Cardiac muscle cell (in vitro differentiated cells and primary cell): Measurements from ENCODE around the gene PLPP7. TPM values are rescaled to one million over a fixed set of nuclear protein-coding genes. Genes with fewer than 3 reads are reported as not detected.
A peak's percentile ranks its signal among the peaks of the same experiment; 100 is the strongest.

Experiments
- DNase-seq, 2 donors: peaks; one replicate each; pipeline versions ENCODE4 v3.0.0 to v3.0.0-alpha.2; 2010 to 2017; ENCODE audit warnings: low read depth in 1 of 2, low spot score in 1 of 2
- H3K27ac ChIP-seq: fragments of 200-600 bp; sonication (generic); 2 replicates; pipeline ENCODE4 v1.5.1; 2016
- H3K27me3 ChIP-seq: fragments of 200-600 bp; sonication (generic); 2 replicates; pipeline ENCODE4 v1.6.0; 2016; ENCODE audit warnings: control low read depth
- H3K36me3 ChIP-seq: fragments of 200-600 bp; sonication (generic); 2 replicates; pipeline ENCODE4 v1.5.1; 2016; ENCODE audit warnings: control low read depth
- H3K4me1 ChIP-seq: fragments of 200-600 bp; sonication (generic); 2 replicates; pipeline ENCODE4 v1.8.1; 2017; ENCODE audit warnings: low read depth, mild to moderate bottlenecking, mixed run types
- H3K4me3 ChIP-seq: fragments of 200-600 bp; sonication (generic); 2 replicates; pipeline ENCODE4 v1.5.1; 2016; ENCODE audit warnings: mild to moderate bottlenecking
- H3K9me3 ChIP-seq: fragments of 200-600 bp; sonication (generic); 2 replicates; pipeline ENCODE4 v1.5.1; 2017; ENCODE audit warnings: low read depth, mild to moderate bottlenecking, control low read depth
- polyA plus RNA-seq: library from polyadenylated mRNA; unstranded; fragments of >200 nt; fragmentation: Nextera tagmentation; extraction: Ambion mirVana; gene quantifications from 2 replicates; pipeline ENCODE4 v1.2.1, GENCODE V29; 2016
- total RNA-seq: library from RNA; depleted of rRNA; stranded (reverse); fragments of >200 nt; gene quantifications from 2 replicates; pipeline ENCODE4 v1.2.3, GENCODE V29; 2016
- TF ChIP-seq, protein P1 (sequence below): IDR thresholded peaks from 2 replicates; pipeline ENCODE4 v1.5.1; 2012; ENCODE audit warnings: low read depth, mild to moderate bottlenecking, low read length

PLPP7 gene
- total and polyA plus RNA-seq, 2 experiments from 2014 or later: 36.9 to 52.5 TPM

DNA sequence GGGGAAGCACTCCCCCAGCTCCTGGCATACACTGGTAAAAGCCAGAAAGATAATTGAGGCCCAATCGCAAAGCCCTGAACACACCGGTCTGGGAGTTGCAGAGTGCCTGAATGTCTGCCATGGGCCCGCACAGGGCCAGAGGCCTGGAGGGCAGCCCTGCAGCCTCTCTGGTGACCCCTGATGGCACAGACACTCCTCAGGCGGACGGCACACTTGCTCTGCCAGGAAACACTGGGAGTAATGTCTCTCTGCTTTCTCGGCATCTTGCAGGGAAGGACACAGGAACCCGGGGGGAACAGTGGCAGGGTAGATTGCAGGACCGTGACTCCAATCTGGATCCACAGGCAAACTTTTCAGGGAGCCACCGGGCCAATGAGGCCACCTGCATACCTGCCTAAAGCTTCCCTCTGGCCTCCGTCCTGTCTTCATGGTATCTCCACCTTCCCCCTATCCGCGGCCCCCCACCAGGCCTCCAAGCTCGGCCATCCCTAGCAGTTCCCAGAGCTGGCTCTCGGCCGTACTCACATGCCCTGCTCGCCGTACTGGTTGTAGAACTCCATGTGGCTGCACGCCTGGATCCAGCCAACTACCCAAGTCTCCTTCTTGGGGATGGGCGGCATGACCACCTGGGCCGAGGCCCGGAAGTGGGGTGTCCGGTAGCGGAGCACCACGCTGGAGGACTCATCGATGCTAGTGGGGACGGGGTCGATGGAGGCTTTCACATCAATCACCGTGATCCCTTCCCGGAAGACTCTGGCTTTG is 14.0 kb upstream of the PLPP7 start:
- TF ChIP-seq, protein P1, sequence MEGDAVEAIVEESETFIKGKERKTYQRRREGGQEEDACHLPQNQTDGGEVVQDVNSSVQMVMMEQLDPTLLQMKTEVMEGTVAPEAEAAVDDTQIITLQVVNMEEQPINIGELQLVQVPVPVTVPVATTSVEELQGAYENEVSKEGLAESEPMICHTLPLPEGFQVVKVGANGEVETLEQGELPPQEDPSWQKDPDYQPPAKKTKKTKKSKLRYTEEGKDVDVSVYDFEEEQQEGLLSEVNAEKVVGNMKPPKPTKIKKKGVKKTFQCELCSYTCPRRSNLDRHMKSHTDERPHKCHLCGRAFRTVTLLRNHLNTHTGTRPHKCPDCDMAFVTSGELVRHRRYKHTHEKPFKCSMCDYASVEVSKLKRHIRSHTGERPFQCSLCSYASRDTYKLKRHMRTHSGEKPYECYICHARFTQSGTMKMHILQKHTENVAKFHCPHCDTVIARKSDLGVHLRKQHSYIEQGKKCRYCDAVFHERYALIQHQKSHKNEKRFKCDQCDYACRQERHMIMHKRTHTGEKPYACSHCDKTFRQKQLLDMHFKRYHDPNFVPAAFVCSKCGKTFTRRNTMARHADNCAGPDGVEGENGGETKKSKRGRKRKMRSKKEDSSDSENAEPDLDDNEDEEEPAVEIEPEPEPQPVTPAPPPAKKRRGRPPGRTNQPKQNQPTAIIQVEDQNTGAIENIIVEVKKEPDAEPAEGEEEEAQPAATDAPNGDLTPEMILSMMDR: no peak
- H3K27me3 ChIP-seq: no peaks in the 10 kb centered on the region
- DNase-seq: peak in 1 of 2 donors; percentile 76
- no peaks in the 10 kb centered on the region for H3K9me3 ChIP-seq
- H3K4me1 ChIP-seq: peaks cover 57% of the 10 kb centered on the region
- H3K36me3 ChIP-seq: no peaks in the 10 kb centered on the region
- H3K4me3 ChIP-seq: peak overlapping the region; percentile 98
- H3K27ac ChIP-seq: peak overlapping the region; percentile 92

DNA sequence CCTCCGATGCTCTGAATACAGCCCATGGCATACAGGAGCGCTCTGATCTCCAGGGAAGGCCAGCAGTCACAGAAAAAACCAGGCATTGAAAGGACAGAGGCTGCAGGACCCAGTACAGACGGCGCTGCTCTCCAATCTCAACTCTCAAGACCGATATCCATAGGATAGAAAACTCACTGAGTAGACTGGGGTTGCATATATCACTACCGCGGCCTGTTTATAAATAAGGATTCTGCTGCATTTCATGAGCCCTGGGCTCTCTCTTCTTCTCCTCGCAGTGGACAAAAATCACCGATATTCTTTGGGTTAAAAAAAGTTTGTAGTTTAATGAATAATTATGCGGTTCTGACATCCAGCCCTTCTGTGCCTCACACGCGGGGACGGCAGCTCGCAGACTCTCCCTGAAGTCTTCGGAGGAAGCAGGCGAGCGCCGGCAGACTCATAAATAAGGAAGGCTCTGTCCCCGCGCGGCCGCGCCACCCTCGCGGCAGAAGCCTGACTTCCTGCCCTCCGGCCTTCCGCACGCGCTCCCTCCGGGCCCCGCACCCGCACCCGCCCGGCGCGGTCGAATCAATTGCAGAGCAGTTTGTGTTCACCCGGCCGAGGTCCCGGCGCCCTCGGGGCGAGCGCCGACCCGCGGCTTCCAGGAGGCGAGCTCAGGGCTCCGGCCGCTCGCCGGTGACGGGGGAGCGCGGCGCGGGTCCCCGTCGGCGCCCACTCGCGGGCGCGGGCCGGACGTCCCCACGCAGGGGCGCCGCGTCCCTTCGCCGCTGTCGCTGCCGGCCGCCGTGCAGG is 13.2 kb upstream of the PLPP7 start, which contains the start of gene FAM78A:
Gene FAM78A, minus strand, starts transcription at position 417 of the 795 bp plus-strand sequence. Its CDS starts 331 bp downstream, at position 86.
- no peaks in the 10 kb centered on the region for H3K36me3 ChIP-seq
- TF ChIP-seq, protein P1: no peak
- no peaks in the 10 kb centered on the region for H3K9me3 ChIP-seq
- H3K4me1 ChIP-seq: peaks cover 50% of the 10 kb centered on the region
- peak within 1 kb of the TSS; percentile 98 for H3K4me3 ChIP-seq
- H3K27ac ChIP-seq: peak within 1 kb of the TSS; percentile 92
- DNase-seq: peak; percentile 22 to 48
- H3K27me3 ChIP-seq: no peaks in the 10 kb centered on the region

DNA sequence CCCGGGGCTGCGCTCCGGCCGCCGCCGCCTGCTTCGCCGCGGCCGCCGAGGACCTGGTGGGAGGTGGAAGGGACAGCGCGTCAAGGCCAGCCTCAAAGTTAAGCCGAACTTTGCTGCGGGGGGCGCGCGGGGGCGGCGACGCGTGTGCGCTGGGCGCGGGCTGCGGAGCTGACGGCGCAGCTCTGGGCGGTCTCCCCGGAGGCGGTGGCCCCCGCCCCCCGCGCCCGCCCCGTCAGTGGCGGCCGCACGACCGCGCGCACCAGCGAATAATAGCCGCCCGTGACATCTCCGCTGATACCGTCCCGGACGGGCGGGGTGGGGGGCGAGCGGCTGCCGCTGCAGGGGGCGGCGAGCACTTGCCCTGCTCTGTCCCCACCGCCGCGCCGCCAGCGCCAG is 12.6 kb upstream of the PLPP7 start:
- H3K4me3 ChIP-seq: peak overlapping the region; percentile 98
- H3K36me3 ChIP-seq: no peaks in the 10 kb centered on the region

DNA sequence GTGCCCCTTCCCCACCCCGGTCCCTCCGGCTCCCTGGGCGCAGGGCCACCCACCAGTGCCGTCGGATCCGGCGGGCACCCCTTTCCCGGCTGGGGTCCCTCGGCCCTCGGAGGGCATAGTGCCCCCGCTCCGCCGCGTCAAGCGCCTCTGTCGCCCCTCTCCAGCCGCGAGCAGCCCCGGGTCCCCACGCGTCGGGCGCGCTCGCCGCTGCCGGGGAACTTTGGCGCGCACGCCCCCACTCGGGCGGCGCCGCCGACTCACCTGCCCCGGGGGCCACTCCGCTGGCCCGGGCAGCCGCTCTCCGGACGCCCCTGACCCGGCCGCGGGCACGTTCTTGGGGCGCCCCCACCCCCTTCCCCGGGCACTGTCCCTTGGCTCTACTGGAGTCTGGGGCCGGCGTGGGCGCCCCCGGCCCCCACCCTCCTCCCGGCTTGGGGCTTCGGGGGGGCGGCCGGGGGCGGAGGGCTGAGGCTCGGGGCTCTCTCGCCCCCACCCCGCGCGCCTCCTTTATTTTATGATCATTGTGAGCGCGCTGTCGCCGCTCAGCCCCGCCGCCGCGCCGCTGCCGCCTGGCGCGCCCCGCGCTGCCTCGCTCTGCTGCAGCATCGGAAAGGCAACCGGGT is 12.1 kb upstream of the PLPP7 start:
- DNase-seq: peak in 1 of 2 donors; percentile 53
- Histone ChIP-seq H3K27me3 (no peaks in the 10 kb centered on the region), H3K4me1 (peaks cover 46% of the 10 kb centered on the region), H3K9me3 (no peaks in the 10 kb centered on the region), H3K36me3 (no peaks in the 10 kb centered on the region), H3K27ac (peak overlapping the region; percentile 92), H3K4me3 (peak overlapping the region; percentile 98)
- TF ChIP-seq, protein P1: no peak

More for the DNA sequence above, 12.6 kb upstream of the PLPP7 start:
- Histone ChIP-seq H3K9me3 (no peaks in the 10 kb centered on the region), H3K4me1 (peaks cover 45% of the 10 kb centered on the region), H3K27me3 (no peaks in the 10 kb centered on the region), H3K27ac (peak overlapping the region; percentile 92)
- TF ChIP-seq, protein P1: no peak
- DNase-seq: peak in 1 of 2 donors; percentile 51

DNA sequence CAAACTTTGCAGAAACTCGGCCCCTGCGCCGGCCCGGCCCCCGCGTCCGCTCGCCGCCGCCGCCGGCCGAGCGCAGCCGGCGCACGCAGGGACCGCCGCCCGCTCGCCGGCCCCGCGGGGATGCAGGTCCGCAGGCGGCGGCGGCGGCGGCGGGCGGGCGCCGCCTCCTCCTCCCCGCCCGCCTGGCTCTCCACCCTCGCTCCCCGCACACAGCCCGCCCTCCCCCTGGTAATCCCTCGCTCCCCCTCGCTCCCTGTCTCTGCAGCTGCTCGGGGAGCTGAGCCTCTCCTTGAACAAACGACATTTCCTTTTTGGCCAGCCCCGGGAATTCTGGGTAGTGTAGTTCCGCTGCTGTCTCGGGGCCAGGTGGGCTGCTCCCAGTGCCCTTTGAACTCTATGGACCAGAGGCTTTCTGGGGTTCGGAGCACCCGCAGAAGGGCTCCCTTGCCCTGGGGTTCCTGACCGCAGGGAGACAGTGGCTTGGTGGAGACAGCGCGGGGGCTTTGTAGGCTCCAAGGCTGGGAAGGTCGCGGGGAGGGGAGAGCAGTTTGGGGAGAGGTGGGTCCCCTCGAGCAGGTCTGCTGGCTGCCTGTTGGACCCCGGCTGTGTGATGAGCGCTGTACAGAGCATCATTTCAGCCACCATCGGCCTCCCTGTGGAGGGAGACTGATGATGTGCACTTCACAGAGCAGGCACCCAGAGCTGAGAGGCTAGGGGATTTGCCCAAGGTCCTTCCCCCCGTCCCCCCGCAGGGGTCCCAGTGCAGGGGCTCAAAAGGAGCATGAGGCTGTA is 11.4 kb upstream of the PLPP7 start:
- Histone ChIP-seq H3K9me3 (no peaks in the 10 kb centered on the region), H3K4me1 (peaks cover 42% of the 10 kb centered on the region), H3K4me3 (peak overlapping the region; percentile 98), H3K36me3 (no peaks in the 10 kb centered on the region), H3K27ac (peak overlapping the region; percentile 92), H3K27me3 (no peaks in the 10 kb centered on the region)
- TF ChIP-seq, protein P1: no peak
- DNase-seq: peak; percentile 87 to 89
